Mesenchymal stem cell (in vitro differentiated cells and primary cell): Measurements from ENCODE around the gene CBFA2T2.
A peak's percentile ranks its signal among the peaks of the same experiment; 100 is the strongest.

Experiments
- DNase-seq: peaks from one replicate; pipeline ENCODE4 v3.0.0-alpha.2; 2013
- H2AFZ ChIP-seq: one replicate; pipeline ENCODE4 v1.6.1; 2013; ENCODE audit warnings: low read depth, mild to moderate bottlenecking, control low read depth, inconsistent platforms, low read length, moderate library complexity
- H2AK5ac ChIP-seq: 2 replicates; pipeline ENCODE4 v1.6.1; 2013; ENCODE audit warnings: low read length, moderate library complexity, mild to moderate bottlenecking, inconsistent platforms; ENCODE audit not compliant: severe bottlenecking
- H2BK120ac ChIP-seq: one replicate; pipeline ENCODE4 v1.6.1; 2013; ENCODE audit warnings: low read depth, mild to moderate bottlenecking, inconsistent platforms, low read length, moderate library complexity
- H2BK12ac ChIP-seq, 2 experiments: one replicate each; pipeline ENCODE4 v1.6.1; 2013; ENCODE audit warnings: inconsistent platforms in 2 of 2, low read length in 2 of 2, mild to moderate bottlenecking in 2 of 2, moderate library complexity in 2 of 2, control low read depth in 1 of 2
- H2BK15ac ChIP-seq: one replicate; pipeline ENCODE4 v1.6.1; 2013; ENCODE audit warnings: mild to moderate bottlenecking, low read depth, inconsistent platforms; ENCODE audit not compliant: poor library complexity, severe bottlenecking
- H2BK5ac ChIP-seq: 2 replicates; pipeline ENCODE4 v1.6.1; 2013; ENCODE audit warnings: low read depth, mild to moderate bottlenecking, low read length, control low read depth, inconsistent platforms; ENCODE audit not compliant: poor library complexity, severe bottlenecking
- H3K14ac ChIP-seq, 2 experiments: one replicate each; pipeline ENCODE4 v1.6.1; 2013; ENCODE audit warnings: inconsistent platforms in 2 of 2, low read length in 2 of 2, control low read depth in 1 of 2, mild to moderate bottlenecking in 1 of 2, moderate library complexity in 1 of 2
- H3K18ac ChIP-seq, 2 experiments: one replicate each; pipeline ENCODE4 v1.6.1; 2013; ENCODE audit warnings: inconsistent platforms in 2 of 2, low read length in 2 of 2, control low read depth in 1 of 2, low read depth in 1 of 2, mild to moderate bottlenecking in 1 of 2
- H3K23ac ChIP-seq, 2 experiments: one replicate each; pipeline ENCODE4 v1.6.1; 2013; ENCODE audit warnings: inconsistent platforms in 2 of 2, low read length in 2 of 2, mild to moderate bottlenecking in 2 of 2, moderate library complexity in 2 of 2, control low read depth in 1 of 2
- H3K27ac ChIP-seq: 2 replicates; pipeline ENCODE4 v1.5.1; 2013; ENCODE audit warnings: mild to moderate bottlenecking, moderate library complexity, low read length, control low read depth, inconsistent platforms; ENCODE audit not compliant: poor library complexity, severe bottlenecking
- H3K27me3 ChIP-seq, 2 experiments: 2 replicates each; pipeline versions ENCODE4 v1.6.1 to v1.7.0; 2013; ENCODE audit warnings: low read length in 2 of 2, mild to moderate bottlenecking in 2 of 2, moderate library complexity in 2 of 2, control low read depth in 1 of 2, inconsistent platforms in 1 of 2; ENCODE audit not compliant: control insufficient read depth in 1 of 2, insufficient read depth in 1 of 2
- H3K36me3 ChIP-seq, 2 experiments: 2 replicates each; pipeline versions ENCODE4 v1.6.1 to v1.7.0; 2013; ENCODE audit warnings: low read length in 2 of 2, control low read depth in 1 of 2, inconsistent platforms in 1 of 2, low read depth in 1 of 2, mild to moderate bottlenecking in 1 of 2; ENCODE audit not compliant: insufficient read depth in 2 of 2, control insufficient read depth in 1 of 2
- H3K4ac ChIP-seq, 2 experiments: one replicate each; pipeline ENCODE4 v1.6.1; 2013; ENCODE audit warnings: inconsistent platforms in 2 of 2, low read length in 2 of 2, mild to moderate bottlenecking in 2 of 2, moderate library complexity in 2 of 2, control low read depth in 1 of 2, low read depth in 1 of 2
- H3K4me1 ChIP-seq: 2 replicates; pipeline ENCODE4 v1.6.1; 2013; ENCODE audit warnings: low read depth, low read length, control low read depth; ENCODE audit not compliant: control insufficient read depth, insufficient read depth
- H3K4me2 ChIP-seq: 2 replicates; pipeline ENCODE4 v1.6.1; 2013; ENCODE audit warnings: low read length, mild to moderate bottlenecking, inconsistent platforms; ENCODE audit not compliant: poor library complexity, severe bottlenecking
- H3K4me3 ChIP-seq, 2 experiments: 2 replicates each; pipeline versions ENCODE4 v1.5.1 to v1.7.0; 2013; ENCODE audit warnings: low read length in 2 of 2, mild to moderate bottlenecking in 2 of 2, control low read depth in 1 of 2, low read depth in 1 of 2; ENCODE audit not compliant: insufficient read depth in 1 of 2
- H3K79me1 ChIP-seq: replicated peaks from 2 replicates; pipeline ENCODE4 v1.6.1; 2013; ENCODE audit warnings: mild to moderate bottlenecking, control low read depth, low read length, inconsistent platforms; ENCODE audit not compliant: poor library complexity, severe bottlenecking
- H3K9ac ChIP-seq: 2 replicates; pipeline ENCODE4 v1.7.0; 2013; ENCODE audit warnings: mild to moderate bottlenecking, low read length, moderate library complexity
- H3K9me3 ChIP-seq: 2 replicates; pipeline ENCODE4 v1.7.0; 2013; ENCODE audit warnings: mild to moderate bottlenecking, low read length; ENCODE audit not compliant: control insufficient read depth
- H4K8ac ChIP-seq: one replicate; pipeline ENCODE4 v1.6.1; 2013; ENCODE audit warnings: inconsistent platforms, mild to moderate bottlenecking, low read length, moderate library complexity
- H4K91ac ChIP-seq: one replicate; pipeline ENCODE4 v1.6.1; 2013; ENCODE audit warnings: mild to moderate bottlenecking, low read length, inconsistent platforms
- WGBS: methylation state at CpG from one replicate; pipeline ENCODE4 v1.1.7; 2013; ENCODE audit warnings: mixed read lengths; 5-methylcytosine and 5-hydroxymethylcytosine counted together

CBFA2T2 gene

DNA sequence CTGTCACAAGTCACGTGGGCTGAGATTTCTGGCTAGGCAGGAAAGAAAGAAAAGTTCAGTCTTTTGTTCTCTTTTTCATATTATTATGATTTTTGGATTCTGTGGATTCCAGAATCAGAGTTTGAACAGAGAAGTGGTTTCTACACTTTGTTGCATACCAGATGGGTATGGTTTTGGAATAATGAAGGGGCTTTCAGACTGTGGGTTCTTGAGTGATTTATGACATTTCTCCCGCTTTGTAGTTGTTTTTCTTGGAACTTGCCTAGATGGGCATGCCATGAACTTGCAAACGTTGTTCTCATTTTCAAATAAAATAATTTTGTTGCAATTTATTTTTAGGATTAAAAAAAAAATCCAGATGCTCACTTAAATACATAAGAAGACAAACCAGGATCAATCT lies 34.4 kb downstream of the CBFA2T2 start:
- Histone ChIP-seq H3K23ac (no peak overlapping the region), H3K9ac (no peak overlapping the region), H2AK5ac (no peak overlapping the region), H3K27me3 (no peaks in the 10 kb centered on the region), H3K9me3 (no peaks in the 10 kb centered on the region), H2BK15ac (no peak overlapping the region), H2BK5ac (no peak overlapping the region), H2BK120ac (no peak overlapping the region), H4K91ac (no peak overlapping the region), H3K4ac (no peak overlapping the region), H2AFZ (no peak overlapping the region), H2BK12ac (no peak overlapping the region), H4K8ac (no peak overlapping the region), H3K14ac (no peak overlapping the region), H3K4me3 (no peak overlapping the region), H3K79me1 (peaks cover 32% of the 10 kb centered on the region), H3K4me1 (peaks cover 1% of the 10 kb centered on the region), H3K18ac (no peak overlapping the region), H3K27ac (no peak overlapping the region), H3K4me2 (no peak overlapping the region), H3K36me3 (peaks cover 0 to 8% of the 10 kb centered on the region in 2 experiments)
- 100% methylated on average over 1 of the region's 3 CpGs for WGBS
- no peak for DNase-seq

DNA sequence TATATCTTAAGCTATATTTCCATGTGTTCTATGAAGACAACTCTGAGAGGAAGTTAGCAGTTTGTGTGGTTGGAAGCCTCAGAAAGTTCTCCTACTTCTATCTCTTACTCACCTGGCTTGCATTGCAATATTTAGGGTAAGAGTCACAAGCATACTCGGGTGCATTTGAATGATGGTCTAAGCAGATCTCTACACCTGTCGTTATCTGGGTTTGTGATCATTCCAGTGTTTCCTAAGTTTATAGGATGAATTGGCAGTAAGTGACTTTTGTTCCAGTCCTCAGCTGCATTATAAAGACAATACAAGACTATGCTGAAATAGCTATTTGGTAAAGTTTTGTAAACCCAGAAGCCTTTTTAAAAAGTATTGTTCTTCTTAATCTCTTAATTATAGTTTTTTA lies 36.9 kb downstream of the CBFA2T2 start:
- WGBS, result 93% methylated on average over 2 of the region's 2 CpGs
- H2AK5ac ChIP-seq, result no peak overlapping the region
- peaks cover 39% of the 10 kb centered on the region for H3K79me1 ChIP-seq
- peaks cover 5% of the 10 kb centered on the region for H3K4me1 ChIP-seq
- no peak for DNase-seq
- H3K36me3 ChIP-seq, result peaks cover 0 to 8% of the 10 kb centered on the region in 2 experiments
- H2BK5ac ChIP-seq, result no peak overlapping the region
- H3K14ac ChIP-seq, result no peak overlapping the region
- H4K91ac ChIP-seq, result no peak overlapping the region
- no peak overlapping the region for H3K4me3 ChIP-seq
- no peak overlapping the region for H3K18ac ChIP-seq
- no peak overlapping the region for H3K27ac ChIP-seq
- H3K9ac ChIP-seq, result no peak overlapping the region
- H3K9me3 ChIP-seq, result no peaks in the 10 kb centered on the region
- no peak overlapping the region for H3K23ac ChIP-seq
- no peaks in the 10 kb centered on the region for H3K27me3 ChIP-seq
- H2BK15ac ChIP-seq, result no peak overlapping the region
- no peak overlapping the region for H4K8ac ChIP-seq
- H2BK12ac ChIP-seq, result no peak overlapping the region
- no peak overlapping the region for H3K4ac ChIP-seq
- no peak overlapping the region for H2AFZ ChIP-seq
- no peak overlapping the region for H3K4me2 ChIP-seq
- H2BK120ac ChIP-seq, result no peak overlapping the region

DNA sequence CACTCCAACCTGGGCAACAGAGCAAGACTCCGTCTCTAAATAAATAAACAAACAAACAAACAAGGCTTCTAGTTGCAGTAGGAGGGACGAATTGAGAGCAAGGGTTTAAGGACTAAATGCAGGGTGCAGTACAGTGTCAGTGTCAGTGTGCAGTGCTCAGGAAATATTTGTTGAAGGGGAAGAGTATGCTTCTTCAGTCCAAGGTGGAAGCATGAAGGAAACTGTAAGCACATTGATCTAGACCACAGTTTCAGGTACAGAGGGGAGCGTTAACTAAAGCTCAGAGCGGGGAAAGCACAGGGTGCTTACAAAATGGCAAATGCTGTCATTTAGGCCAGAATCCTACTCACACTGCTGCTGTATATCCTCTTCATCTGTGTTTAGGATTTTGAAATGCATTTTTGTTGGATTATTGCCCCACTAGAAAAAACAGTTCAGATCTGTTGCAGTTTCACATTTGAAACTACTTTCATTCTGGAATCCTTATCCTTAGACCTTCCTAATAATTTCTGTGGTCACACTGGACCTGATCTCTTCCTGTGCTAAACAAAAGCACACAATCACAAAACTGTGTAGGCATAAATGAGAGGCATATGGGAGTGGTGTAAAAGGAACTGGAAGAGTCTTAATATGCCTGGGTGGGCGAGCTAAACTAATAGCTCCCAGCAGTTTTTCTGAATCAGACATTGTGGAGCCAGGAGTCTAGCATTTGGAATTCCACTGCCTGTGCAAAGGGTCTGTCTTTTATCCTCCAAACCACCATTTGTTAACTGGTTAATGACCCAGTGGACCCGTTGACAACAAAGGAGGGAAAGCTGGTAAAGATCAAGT lies 41.4 kb downstream of the CBFA2T2 start:
- H2BK15ac ChIP-seq, result no peak overlapping the region
- H3K27ac ChIP-seq, result peak overlapping the region; percentile 4
- H2AK5ac ChIP-seq, result no peak overlapping the region
- peak; percentile 47 for DNase-seq
- peaks cover 6% of the 10 kb centered on the region for H3K4me1 ChIP-seq
- H2AFZ ChIP-seq, result no peak overlapping the region
- H3K9ac ChIP-seq, result peak overlapping the region; percentile 64
- no peak overlapping the region for H3K14ac ChIP-seq
- peak overlapping the region in 1 of 2 experiments; percentile 66 for H2BK12ac ChIP-seq
- WGBS, result 80% methylated on average over 4 of the region's 6 CpGs
- H4K8ac ChIP-seq, result peak overlapping the region; percentile 23
- H2BK120ac ChIP-seq, result peak overlapping the region; percentile 8
- H3K4me3 ChIP-seq, result peak overlapping the region in 1 of 2 experiments; percentile 41
- H3K23ac ChIP-seq, result no peak overlapping the region
- no peak overlapping the region for H3K4me2 ChIP-seq
- H4K91ac ChIP-seq, result peak overlapping the region; percentile 27
- peak overlapping the region; percentile 12 to 13 for H3K18ac ChIP-seq
- peaks cover 0 to 2% of the 10 kb centered on the region in 2 experiments for H3K36me3 ChIP-seq
- peaks cover 37% of the 10 kb centered on the region for H3K79me1 ChIP-seq
- H2BK5ac ChIP-seq, result no peak overlapping the region
- no peaks in the 10 kb centered on the region for H3K9me3 ChIP-seq
- H3K27me3 ChIP-seq, result no peaks in the 10 kb centered on the region
- no peak overlapping the region for H3K4ac ChIP-seq

DNA sequence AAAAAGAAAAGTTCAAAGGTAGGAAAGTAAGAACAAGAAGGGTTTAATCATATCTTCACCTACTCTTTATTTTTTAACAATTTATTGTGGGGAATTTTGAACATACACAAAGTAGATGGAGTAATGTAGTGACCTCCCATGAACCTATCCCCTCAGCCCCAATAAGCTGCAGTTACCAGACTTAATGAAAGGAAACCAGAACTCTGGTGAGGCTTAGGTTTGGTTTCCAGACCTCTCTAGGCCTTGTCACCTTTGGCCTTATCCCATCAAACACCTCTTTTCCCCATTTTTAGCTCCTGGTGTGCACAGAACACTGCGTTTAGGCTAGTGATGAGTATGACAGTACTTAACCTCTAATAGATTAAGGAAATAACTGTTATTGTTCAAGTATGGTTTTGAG lies 42.0 kb downstream of the CBFA2T2 start:
- peak; percentile 22 for DNase-seq
- no peak overlapping the region for H3K4me3 ChIP-seq
- no peak overlapping the region for H2AK5ac ChIP-seq
- H2BK5ac ChIP-seq, result no peak overlapping the region
- H3K4ac ChIP-seq, result no peak overlapping the region
- no peak overlapping the region for H2BK120ac ChIP-seq
- no peaks in the 10 kb centered on the region for H3K9me3 ChIP-seq
- H4K8ac ChIP-seq, result no peak overlapping the region
- H3K23ac ChIP-seq, result no peak overlapping the region
- peak overlapping the region; percentile 7 for H3K27ac ChIP-seq
- no peak overlapping the region for H2AFZ ChIP-seq
- peak overlapping the region; percentile 64 for H3K9ac ChIP-seq
- no peak overlapping the region for H3K14ac ChIP-seq
- H2BK15ac ChIP-seq, result no peak overlapping the region
- H3K4me1 ChIP-seq, result peaks cover 6% of the 10 kb centered on the region
- H3K18ac ChIP-seq, result peak overlapping the region; percentile 28 to 43
- H3K4me2 ChIP-seq, result no peak overlapping the region
- no peaks in the 10 kb centered on the region for H3K27me3 ChIP-seq
- H2BK12ac ChIP-seq, result no peak overlapping the region
- WGBS, result no CpG with 5 or more reads among the region's 1 CpG
- H4K91ac ChIP-seq, result no peak overlapping the region
- H3K79me1 ChIP-seq, result peaks cover 37% of the 10 kb centered on the region
- H3K36me3 ChIP-seq, result no peaks in the 10 kb centered on the region
